Measurements from ENCODE around the gene INTS6. TPM values are rescaled to one million over a fixed set of nuclear protein-coding genes. Genes with fewer than 3 reads are reported as not detected.

Gene INTS6
- total RNA-seq, 1 experiment from 2014 or later = 27.2 TPM

DNA sequence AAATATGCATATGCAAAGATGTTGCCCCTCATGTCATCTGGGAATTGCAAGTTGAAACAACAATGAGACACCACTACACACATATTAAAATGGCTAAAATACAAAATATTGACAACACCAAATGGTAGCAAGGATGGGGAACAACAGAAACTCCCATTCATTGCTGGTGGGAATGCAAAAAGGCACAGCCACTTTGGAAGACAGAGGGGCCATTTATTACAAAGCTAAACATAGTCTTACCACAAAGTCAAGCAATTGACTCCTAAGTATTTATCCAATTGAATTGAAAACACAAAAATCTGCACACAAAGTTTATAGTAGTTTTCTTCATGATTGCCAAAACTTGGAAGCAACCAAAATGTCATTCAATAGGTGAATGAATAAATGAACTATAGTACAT, 119.4 kb downstream of the INTS6 start:
- ATAC-seq = no peak
- CTCF ChIA-PET = no interaction called here
- peaks cover 10% of the 10 kb centered on the region for H3K4me1 Mint-ChIP-seq

More for the DNA sequence above, 119.4 kb downstream of the INTS6 start:
- no peak for TF ChIP-seq NFE2L1 (CRISPR knock-in tag; IDR thresholded peaks at IDR 0.05)
- TF ChIP-seq PRRX2 (CRISPR knock-in tag; IDR thresholded peaks at IDR 0.05) = no peak
- TF ChIP-seq ARID4B (CRISPR knock-in tag; IDR thresholded peaks at IDR 0.05; ENCODE audit: borderline replicate concordance) = no peak
- no peak for TF ChIP-seq FOXP4 (CRISPR knock-in tag; IDR thresholded peaks at IDR 0.05)
- TF ChIP-seq IRF2 (CRISPR knock-in tag; IDR thresholded peaks at IDR 0.05; ENCODE audit: borderline replicate concordance, low read depth) = no peak
- no peak for TF ChIP-seq GRHL2 (CRISPR knock-in tag; IDR thresholded peaks at IDR 0.05; ENCODE audit: insufficient replicate concordance, severe bottlenecking)
- no peak for TF ChIP-seq ESRRA (CRISPR knock-in tag; IDR thresholded peaks at IDR 0.05; ENCODE audit: borderline replicate concordance)
- no peak for TF ChIP-seq HMGA2 (CRISPR knock-in tag; IDR thresholded peaks at IDR 0.05)
- TF ChIP-seq CREB1 (CRISPR knock-in tag; IDR thresholded peaks at IDR 0.05) = no peak
- TF ChIP-seq ZNF423 (CRISPR knock-in tag; IDR thresholded peaks at IDR 0.05) = no peak
- TF ChIP-seq NFATC4 (CRISPR knock-in tag; IDR thresholded peaks at IDR 0.05) = no peak
- TF ChIP-seq ZNF671 (CRISPR knock-in tag; IDR thresholded peaks at IDR 0.05) = no peak
- no peak for TF ChIP-seq ATF2 (CRISPR knock-in tag; IDR thresholded peaks at IDR 0.05; ENCODE audit: borderline replicate concordance, low read depth)
- TF ChIP-seq, protein P1, sequence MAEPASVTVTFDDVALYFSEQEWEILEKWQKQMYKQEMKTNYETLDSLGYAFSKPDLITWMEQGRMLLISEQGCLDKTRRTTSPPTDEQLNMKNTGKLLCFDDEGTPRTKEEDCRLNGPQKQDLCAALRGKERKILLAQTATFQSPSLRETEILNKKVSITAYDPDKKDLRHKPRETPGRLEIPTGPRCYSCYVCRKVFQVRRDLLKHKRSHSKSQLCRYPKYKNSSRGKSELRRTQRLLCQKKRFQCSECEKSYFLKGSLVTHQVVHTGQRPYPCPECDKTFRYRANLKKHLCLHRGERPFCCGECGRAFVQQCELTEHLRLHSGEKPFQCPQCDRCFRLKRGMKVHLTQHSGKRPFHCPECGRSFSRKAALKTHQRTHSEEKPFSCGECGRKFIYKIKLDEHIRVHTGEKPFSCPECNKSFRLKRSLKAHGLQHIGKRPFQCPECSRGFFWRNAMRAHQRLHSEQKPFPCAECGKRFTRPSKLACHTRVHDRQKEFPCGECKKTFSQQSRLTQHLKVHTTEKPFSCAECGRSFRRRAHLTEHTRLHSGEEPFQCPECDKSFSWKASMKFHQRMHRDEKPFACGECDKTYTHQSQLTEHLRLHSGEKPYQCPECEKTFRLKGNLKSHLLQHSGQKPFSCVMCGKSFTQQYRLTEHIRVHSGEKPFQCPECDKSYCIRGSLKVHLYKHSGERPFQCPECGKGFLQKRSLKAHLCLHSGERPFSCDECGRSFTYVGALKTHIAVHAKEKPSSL (CRISPR knock-in tag; conservative IDR thresholded peaks at IDR 0.05) = no peak
- TF ChIP-seq TP53 (CRISPR knock-in tag; IDR thresholded peaks at IDR 0.05) = no peak
- TF ChIP-seq, protein P2, sequence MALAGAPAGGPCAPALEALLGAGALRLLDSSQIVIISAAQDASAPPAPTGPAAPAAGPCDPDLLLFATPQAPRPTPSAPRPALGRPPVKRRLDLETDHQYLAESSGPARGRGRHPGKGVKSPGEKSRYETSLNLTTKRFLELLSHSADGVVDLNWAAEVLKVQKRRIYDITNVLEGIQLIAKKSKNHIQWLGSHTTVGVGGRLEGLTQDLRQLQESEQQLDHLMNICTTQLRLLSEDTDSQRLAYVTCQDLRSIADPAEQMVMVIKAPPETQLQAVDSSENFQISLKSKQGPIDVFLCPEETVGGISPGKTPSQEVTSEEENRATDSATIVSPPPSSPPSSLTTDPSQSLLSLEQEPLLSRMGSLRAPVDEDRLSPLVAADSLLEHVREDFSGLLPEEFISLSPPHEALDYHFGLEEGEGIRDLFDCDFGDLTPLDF (CRISPR knock-in tag; IDR thresholded peaks at IDR 0.05) = no peak
- TF ChIP-seq ZNF317 (CRISPR knock-in tag; IDR thresholded peaks at IDR 0.05; ENCODE audit: borderline replicate concordance, low read depth) = no peak
- TF ChIP-seq, protein P3, sequence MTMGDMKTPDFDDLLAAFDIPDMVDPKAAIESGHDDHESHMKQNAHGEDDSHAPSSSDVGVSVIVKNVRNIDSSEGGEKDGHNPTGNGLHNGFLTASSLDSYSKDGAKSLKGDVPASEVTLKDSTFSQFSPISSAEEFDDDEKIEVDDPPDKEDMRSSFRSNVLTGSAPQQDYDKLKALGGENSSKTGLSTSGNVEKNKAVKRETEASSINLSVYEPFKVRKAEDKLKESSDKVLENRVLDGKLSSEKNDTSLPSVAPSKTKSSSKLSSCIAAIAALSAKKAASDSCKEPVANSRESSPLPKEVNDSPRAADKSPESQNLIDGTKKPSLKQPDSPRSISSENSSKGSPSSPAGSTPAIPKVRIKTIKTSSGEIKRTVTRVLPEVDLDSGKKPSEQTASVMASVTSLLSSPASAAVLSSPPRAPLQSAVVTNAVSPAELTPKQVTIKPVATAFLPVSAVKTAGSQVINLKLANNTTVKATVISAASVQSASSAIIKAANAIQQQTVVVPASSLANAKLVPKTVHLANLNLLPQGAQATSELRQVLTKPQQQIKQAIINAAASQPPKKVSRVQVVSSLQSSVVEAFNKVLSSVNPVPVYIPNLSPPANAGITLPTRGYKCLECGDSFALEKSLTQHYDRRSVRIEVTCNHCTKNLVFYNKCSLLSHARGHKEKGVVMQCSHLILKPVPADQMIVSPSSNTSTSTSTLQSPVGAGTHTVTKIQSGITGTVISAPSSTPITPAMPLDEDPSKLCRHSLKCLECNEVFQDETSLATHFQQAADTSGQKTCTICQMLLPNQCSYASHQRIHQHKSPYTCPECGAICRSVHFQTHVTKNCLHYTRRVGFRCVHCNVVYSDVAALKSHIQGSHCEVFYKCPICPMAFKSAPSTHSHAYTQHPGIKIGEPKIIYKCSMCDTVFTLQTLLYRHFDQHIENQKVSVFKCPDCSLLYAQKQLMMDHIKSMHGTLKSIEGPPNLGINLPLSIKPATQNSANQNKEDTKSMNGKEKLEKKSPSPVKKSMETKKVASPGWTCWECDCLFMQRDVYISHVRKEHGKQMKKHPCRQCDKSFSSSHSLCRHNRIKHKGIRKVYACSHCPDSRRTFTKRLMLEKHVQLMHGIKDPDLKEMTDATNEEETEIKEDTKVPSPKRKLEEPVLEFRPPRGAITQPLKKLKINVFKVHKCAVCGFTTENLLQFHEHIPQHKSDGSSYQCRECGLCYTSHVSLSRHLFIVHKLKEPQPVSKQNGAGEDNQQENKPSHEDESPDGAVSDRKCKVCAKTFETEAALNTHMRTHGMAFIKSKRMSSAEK (CRISPR knock-in tag; IDR thresholded peaks at IDR 0.05; ENCODE audit: borderline replicate concordance) = no peak
- no peak for TF ChIP-seq HMGXB4 (CRISPR knock-in tag; IDR thresholded peaks at IDR 0.05)
- no peaks in the 10 kb centered on the region for H3K27me3 Mint-ChIP-seq (ENCODE audit: low read depth)
- H3K27ac Mint-ChIP-seq = no peak overlapping the region
- H3K9me3 Mint-ChIP-seq = no peaks in the 10 kb centered on the region
- DNase-seq (ENCODE audit: low spot score) = no peak
- no peak overlapping the region for H3K4me3 Mint-ChIP-seq
- POLR2A ChIA-PET = no interaction called here
- H3K36me3 Mint-ChIP-seq = no peaks in the 10 kb centered on the region
